Measurements from ENCODE around the gene RAP1GAP.

RAP1GAP gene

GRCh38 chr1:21614419-21615115 lies 54.6 kb downstream of the RAP1GAP start:
- no peak overlapping the region for H3K4me3 ChIP-seq (ENCODE audit: low read depth, low read length)

- no peak overlapping the region for H3K4me3 ChIP-seq (ENCODE audit: low read depth, low read length)
Measured at GRCh38 chr1:21613072-21613867, 55.9 kb downstream of the RAP1GAP start.

- no peak overlapping the region for H3K4me3 ChIP-seq (ENCODE audit: low read depth, low read length)
Measured at GRCh38 chr1:21612057-21612456, 57.1 kb downstream of the RAP1GAP start.

GRCh38 chr1:21610989-21611785 lies 58.0 kb downstream of the RAP1GAP start:
- H3K4me3 ChIP-seq (ENCODE audit: low read depth, low read length), result no peak overlapping the region

- no peak overlapping the region for H3K4me3 ChIP-seq (ENCODE audit: low read depth, low read length)
Measured at GRCh38 chr1:21610027-21610426, 59.1 kb downstream of the RAP1GAP start.

- H3K4me3 ChIP-seq (ENCODE audit: low read depth, low read length), result no peak overlapping the region
Measured at GRCh38 chr1:21608798-21609197, 60.4 kb downstream of the RAP1GAP start.

- no peak overlapping the region for H3K4me3 ChIP-seq (ENCODE audit: low read depth, low read length)
Measured at GRCh38 chr1:21607549-21608529, 61.3 kb downstream of the RAP1GAP start.

GRCh38 chr1:21605964-21606705 lies 63.0 kb downstream of the RAP1GAP start:
- no peak overlapping the region for H3K4me3 ChIP-seq (ENCODE audit: low read depth, low read length)

GRCh38 chr1:21605012-21605715 lies 64.0 kb downstream of the RAP1GAP start:
- no peak overlapping the region for H3K4me3 ChIP-seq (ENCODE audit: low read depth, low read length)

GRCh38 chr1:21604208-21604957 lies 64.8 kb downstream of the RAP1GAP start:
- H3K4me3 ChIP-seq (ENCODE audit: low read depth, low read length), result no peak overlapping the region

- H3K4me3 ChIP-seq (ENCODE audit: low read depth, low read length), result no peak overlapping the region
Measured at GRCh38 chr1:21603177-21604138, 65.7 kb downstream of the RAP1GAP start.

GRCh38 chr1:21601278-21602048 lies 67.7 kb downstream of the RAP1GAP start:
- H3K4me3 ChIP-seq (ENCODE audit: low read depth, low read length), result no peak overlapping the region

GRCh38 chr1:21599402-21599801 lies 69.8 kb downstream of the RAP1GAP start:
- H3K4me3 ChIP-seq (ENCODE audit: low read depth, low read length), result no peak overlapping the region

- no peak overlapping the region for H3K4me3 ChIP-seq (ENCODE audit: low read depth, low read length)
Measured at GRCh38 chr1:21598904-21599303, 70.3 kb downstream of the RAP1GAP start.

GRCh38 chr1:21598417-21598816 lies 70.7 kb downstream of the RAP1GAP start:
- H3K4me3 ChIP-seq (ENCODE audit: low read depth, low read length), result no peak overlapping the region

GRCh38 chr1:21597753-21598152 lies 71.4 kb downstream of the RAP1GAP start:
- no peak overlapping the region for H3K4me3 ChIP-seq (ENCODE audit: low read depth, low read length)

Measured in iPS-11a (cell line).